ENCODE measurements around the gene TMEM44.

Gene TMEM44

GRCh38 chr3:194588741-194589140, 44.5 kb downstream of the TMEM44 start:
- FAIRE-seq (no peak), DNase-seq (ENCODE audit: insufficient read length, low spot score) (no peak)
- TF ChIP-seq CTCF (IDR thresholded peaks at IDR 0.05; ENCODE audit: insufficient read depth, missing control alignments): no peak

- DNase-seq (ENCODE audit: insufficient read length, low spot score): no peak
- no peak for FAIRE-seq
- TF ChIP-seq CTCF (IDR thresholded peaks at IDR 0.05; ENCODE audit: insufficient read depth, missing control alignments): no peak
Measured at GRCh38 chr3:194588236-194588635, 45.0 kb downstream of the TMEM44 start.

DNA sequence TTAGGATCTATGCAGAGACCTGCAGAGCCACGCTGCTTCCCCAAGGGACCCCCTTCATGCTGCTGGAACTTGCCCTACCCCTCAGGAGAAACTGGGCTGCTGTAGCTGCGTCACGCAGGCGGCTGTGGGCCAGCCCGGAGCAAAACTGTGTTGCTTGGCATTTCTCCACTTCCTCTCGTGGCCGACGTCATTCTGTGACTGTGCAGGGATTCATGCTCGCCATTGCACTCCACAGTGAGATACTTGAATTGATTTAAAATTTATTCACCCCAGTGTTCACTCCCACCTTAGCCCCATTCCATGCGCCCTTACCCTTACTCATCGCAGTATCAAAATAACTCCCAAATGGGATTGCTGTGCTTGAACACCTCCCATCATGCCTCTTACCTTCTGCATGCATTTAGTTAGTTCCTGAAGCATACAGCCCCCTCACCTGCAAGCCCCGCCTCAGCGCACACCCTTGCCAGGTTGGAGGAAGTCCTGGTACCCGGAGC, 45.7 kb downstream of the TMEM44 start:
- DNase-seq (ENCODE audit: insufficient read length, low spot score) (no peak), FAIRE-seq (no peak)
- TF ChIP-seq CTCF (IDR thresholded peaks at IDR 0.05; ENCODE audit: insufficient read depth, missing control alignments): no peak

GRCh38 chr3:194586836-194587235, 46.4 kb downstream of the TMEM44 start:
- no peak for TF ChIP-seq CTCF (IDR thresholded peaks at IDR 0.05; ENCODE audit: insufficient read depth, missing control alignments)
- FAIRE-seq (no peak), DNase-seq (ENCODE audit: insufficient read length, low spot score) (no peak)

GRCh38 chr3:194585880-194586281, 47.3 kb downstream of the TMEM44 start:
- TF ChIP-seq CTCF (IDR thresholded peaks at IDR 0.05; ENCODE audit: insufficient read depth, missing control alignments): no peak
- FAIRE-seq (no peak), DNase-seq (ENCODE audit: insufficient read length, low spot score) (no peak)

- FAIRE-seq (peak; percentile 70), DNase-seq (ENCODE audit: insufficient read length, low spot score) (no peak)
- no peak for TF ChIP-seq CTCF (IDR thresholded peaks at IDR 0.05; ENCODE audit: insufficient read depth, missing control alignments)
Measured at GRCh38 chr3:194584866-194585265, 48.4 kb downstream of the TMEM44 start.

- no peak for TF ChIP-seq CTCF (IDR thresholded peaks at IDR 0.05; ENCODE audit: insufficient read depth, missing control alignments)
- FAIRE-seq (no peak), DNase-seq (ENCODE audit: insufficient read length, low spot score) (no peak)
Measured at GRCh38 chr3:194584320-194584776, 48.9 kb downstream of the TMEM44 start.

Measured in D721Med (cell line).